ENCODE measurements around the gene TRIM14.
A peak's percentile ranks its signal among the peaks of the same experiment; 100 is the strongest.

The TRIM14 gene

GRCh38 chr9:98118640-98119601 lies at the start of gene TRIM14:
TSS of gene TRIM14 (minus strand) at chr9:98119222. CDS start at chr9:98119188, 34 bp downstream.
- DNase-seq = peak; percentile 55

DNA sequence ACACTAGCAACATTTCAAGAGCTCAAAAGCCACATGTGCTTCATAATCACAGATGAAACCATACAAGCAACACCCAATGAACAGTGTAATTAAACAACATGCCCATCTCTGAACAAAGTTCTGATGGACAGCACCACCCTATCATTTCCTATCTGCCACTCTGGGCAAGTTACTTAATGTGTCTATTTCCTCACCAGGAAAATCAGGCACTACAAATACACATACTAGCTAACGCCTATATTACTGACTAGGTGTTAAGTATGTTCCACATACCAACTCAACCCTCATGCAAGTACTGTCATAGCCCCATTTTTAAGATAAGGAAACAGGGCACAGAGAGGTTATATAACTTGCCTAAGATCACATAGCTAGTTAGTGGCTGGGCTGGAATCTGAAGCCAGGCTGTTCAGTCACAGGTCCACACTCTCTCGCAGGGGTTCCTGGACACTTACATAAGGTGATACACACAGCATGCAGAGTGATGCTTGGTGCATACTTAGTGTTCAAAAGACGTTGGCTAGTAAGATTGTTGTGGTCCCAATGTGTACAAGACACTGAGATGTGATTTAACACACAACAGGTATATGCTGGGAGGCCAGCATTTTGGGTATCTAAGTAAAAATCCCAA lies 49.2 kb upstream of the TRIM14 start:
- DNase-seq = no peak

GRCh38 chr9:98164912-98165311 lies 45.9 kb upstream of the TRIM14 start:
- DNase-seq = no peak

GRCh38 chr9:98162613-98163012 lies 43.6 kb upstream of the TRIM14 start:
- no peak for DNase-seq

GRCh38 chr9:98161851-98162250 lies 42.8 kb upstream of the TRIM14 start:
- no peak for DNase-seq

- no peak for DNase-seq
These were observed 40.8 kb upstream of the TRIM14 start for GRCh38 chr9:98159790-98160189.

DNA sequence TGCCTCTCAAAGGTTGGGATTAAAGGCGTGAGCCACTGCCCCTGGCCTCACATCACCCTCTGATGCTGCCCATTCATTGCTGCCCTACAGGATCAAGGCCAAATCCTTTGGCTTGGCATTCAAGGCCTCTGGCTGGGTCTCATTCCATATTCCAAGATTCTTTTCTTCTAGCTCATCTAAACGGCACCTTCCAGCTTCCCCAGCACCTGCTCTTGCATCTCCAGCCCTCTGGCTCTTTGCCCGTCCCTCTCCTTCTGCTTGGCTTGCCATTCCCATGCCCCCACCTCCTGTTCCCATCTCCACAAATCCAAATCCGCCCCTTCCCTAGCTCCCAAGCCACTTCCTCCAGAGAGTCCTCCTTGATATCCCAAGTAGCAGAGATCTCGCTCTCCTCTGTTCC lies 40.3 kb upstream of the TRIM14 start:
- no peak for DNase-seq

DNA sequence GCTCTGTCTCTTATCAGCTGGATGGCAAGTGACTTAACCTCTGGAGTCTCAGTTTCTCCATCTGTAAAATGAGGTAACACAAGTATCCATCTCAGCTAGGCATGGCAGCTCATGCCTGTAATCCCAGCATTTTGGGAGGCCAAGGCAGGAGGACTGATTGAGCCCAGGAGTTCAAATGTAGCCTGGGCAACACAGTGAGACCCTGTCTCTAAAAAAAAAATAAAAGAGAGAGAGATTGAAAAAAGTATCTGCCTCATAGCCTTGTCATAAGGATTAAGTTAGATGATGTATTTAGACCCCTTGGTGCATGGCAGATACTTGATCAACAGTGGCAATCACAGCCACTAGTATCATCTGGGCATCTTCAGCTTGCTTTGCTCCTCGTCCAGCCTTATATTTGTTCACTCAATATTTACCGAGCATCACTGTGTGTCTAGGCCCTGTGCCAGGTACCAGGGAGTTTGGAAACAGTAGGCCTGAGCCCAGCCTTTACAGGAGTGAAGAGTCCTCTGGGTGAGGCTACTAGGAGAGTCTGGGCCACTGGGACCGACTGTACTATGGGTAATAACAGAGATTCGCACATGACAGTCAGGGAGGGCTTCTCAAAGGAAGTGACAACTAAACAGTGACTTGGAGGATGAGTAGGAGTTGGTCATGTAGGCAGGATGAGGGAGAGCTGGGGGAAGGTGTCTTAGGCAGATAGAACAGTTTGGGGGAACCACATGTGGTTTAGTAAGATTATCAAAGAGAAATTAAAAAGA lies 39.2 kb upstream of the TRIM14 start:
- DNase-seq = peak; percentile 86

GRCh38 chr9:98157372-98157771 lies 38.4 kb upstream of the TRIM14 start:
- no peak for DNase-seq

DNA sequence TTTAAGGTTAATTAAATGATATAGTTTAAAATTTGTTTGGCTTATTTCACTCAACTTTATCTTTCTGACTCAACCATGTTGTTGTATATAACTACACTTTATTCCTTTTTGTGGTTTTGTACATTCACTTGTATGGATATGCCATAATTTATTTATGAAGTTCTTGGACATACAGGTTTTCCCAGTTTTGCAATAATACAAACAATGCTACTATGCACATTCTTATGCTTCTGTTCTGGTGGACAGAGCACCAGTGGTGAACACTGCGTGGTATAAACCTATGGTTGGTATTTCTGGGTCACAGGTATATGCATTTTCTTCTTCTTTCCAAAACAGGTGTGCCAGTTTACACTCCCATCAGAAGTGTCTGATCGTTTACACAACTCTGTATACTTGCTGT lies 35.7 kb upstream of the TRIM14 start:
- DNase-seq = no peak

GRCh38 chr9:98152526-98152925 lies 33.5 kb upstream of the TRIM14 start:
- DNase-seq = no peak

DNA sequence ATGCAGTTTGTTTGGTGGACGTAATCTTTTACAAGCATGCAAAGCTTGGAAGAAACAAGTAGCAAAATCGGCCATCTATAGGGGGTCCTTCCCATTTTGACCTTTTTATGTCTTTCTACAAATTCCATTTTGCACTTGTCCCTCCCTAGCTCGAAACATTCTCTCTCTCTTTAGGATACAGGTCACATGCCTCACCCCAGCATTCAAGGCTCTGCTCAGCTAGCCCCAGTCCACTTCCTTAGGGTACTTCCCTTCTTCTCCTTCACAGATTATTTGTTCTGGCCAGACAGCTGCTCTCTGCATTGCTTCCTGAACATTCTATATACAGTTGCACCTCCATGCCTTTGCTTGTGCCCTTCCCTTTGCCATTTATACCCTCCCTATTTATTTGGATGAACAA lies 31.7 kb upstream of the TRIM14 start:
- DNase-seq = no peak

GRCh38 chr9:98150164-98150563 lies 31.1 kb upstream of the TRIM14 start:
- no peak for DNase-seq

DNA sequence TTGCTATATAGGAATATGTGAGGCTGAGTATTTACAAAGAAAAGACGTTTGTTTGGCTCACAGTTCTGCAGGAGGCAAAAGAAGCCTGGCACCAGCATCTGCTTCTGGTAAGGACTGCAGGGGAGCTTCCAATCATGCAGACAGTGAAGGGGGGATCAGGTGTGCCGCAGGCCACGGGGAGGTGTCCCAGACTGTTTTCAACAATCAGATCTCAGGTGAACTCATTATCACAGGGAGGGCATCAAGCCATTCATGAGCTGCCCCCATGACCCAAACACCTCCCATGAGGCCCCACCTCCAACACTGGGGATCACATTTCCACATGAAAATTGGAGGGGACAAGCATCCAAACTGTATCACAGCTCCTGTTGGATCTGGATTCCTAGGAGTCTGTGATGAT lies 30.4 kb upstream of the TRIM14 start:
- no peak for DNase-seq

GRCh38 chr9:98148486-98148885 lies 29.5 kb upstream of the TRIM14 start:
- DNase-seq = no peak

GRCh38 chr9:98147582-98147981 lies 28.6 kb upstream of the TRIM14 start:
- no peak for DNase-seq

DNA sequence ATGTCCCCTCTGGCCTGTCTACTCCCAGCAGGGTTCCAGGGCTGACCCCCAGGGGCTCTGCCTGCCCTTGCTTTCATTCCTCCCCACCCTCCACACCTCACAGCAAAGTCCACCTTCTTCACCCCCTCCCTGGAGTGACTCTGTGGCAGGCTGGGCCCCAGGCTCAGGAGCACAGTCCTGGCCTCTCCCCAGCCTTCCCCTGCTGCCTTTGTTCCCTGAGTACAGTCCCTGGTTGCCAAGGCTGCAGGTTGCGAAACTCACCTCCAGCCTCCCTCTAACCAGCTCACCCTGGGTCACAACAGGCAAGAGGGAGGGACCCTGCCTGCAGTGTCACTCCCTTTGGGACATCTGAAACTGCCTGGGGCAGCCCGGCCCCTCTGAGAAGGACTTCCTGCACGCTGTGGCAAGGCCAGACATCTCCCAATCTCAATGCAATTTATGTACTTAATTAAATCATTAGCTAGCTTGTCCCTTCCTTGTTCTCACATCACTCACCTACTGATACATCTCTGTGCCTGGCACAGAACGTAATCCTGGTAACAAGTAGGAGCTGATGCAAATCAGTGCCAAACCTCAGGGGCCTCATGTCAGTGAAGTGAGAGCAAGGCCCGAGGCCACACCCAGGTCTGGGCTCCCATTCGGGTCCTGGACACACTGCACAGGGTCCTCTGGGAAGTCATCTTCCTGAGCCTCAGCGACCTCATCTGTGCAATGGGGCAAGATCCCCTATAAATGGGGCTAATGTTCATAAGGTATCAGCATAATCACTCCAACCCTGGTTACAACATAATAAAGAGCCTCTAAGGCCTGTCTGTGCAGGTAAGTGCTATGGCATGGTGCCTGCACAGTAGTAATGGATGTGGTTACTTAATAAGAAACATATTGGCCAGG lies 27.3 kb upstream of the TRIM14 start:
- DNase-seq = peak; percentile 70

DNA sequence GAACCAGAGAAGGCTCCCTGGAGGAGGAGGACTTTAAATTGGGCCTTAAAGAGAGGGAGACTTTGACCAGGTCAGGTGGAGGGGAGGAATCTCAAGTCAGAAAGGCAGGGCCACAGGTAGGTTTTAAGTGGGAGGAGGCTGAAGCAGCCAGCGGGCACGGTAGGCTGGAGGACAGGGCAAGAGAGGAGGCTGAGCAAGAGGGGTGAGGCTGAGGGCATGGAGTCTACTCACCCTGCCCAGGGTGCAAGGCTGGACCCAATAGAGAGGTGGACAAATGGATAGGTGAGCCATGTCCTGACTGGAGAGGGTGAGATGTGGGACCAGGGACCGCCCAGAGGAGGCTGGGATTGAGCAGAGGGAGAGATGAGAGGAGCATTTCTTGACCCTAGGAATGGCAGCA lies 25.6 kb upstream of the TRIM14 start:
- DNase-seq = no peak

DNA sequence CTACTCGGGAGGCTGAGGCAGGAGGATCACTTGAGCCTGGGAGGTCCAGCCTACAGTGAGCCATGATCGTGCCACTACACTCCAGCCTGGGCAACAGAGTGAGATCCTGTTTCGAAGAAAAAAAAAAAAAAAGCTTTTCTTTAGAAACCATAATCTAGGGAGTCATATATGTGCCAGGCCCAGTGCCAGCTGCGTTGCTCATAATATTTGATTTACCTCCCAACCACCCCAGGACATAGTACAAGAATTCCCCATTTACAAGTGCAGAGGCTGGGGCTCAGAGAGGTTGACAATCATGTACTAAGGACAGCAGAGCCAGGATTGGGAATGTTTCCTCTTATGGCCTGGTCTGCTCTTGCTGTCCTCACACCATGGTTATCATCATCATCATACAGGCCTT lies 25.1 kb upstream of the TRIM14 start:
- no peak for DNase-seq

- DNase-seq = no peak
These were observed 24.0 kb upstream of the TRIM14 start for GRCh38 chr9:98142925-98143481.

GRCh38 chr9:98142182-98142907 lies 23.3 kb upstream of the TRIM14 start:
- DNase-seq = no peak
